Ishikawa (cell line): ENCODE data around the gene MCUB.

ENCODE experiments used
- CREB1 ChIP-seq: IDR thresholded peaks from 2 replicates; pipeline ENCODE4 v1.6.1; 2012; ENCODE audit warnings: low read depth
- RAD21 ChIP-seq: IDR thresholded peaks from 2 replicates; pipeline ENCODE4 v1.6.1; 2012; ENCODE audit warnings: low read depth
- REST ChIP-seq: IDR thresholded peaks from 2 replicates; pipeline ENCODE4 v1.6.1; 2012; ENCODE audit warnings: low read depth, mild to moderate bottlenecking
- TAF1 ChIP-seq: IDR thresholded peaks from 2 replicates; pipeline ENCODE4 v1.6.1; 2012; ENCODE audit warnings: low read depth, mild to moderate bottlenecking

DNA sequence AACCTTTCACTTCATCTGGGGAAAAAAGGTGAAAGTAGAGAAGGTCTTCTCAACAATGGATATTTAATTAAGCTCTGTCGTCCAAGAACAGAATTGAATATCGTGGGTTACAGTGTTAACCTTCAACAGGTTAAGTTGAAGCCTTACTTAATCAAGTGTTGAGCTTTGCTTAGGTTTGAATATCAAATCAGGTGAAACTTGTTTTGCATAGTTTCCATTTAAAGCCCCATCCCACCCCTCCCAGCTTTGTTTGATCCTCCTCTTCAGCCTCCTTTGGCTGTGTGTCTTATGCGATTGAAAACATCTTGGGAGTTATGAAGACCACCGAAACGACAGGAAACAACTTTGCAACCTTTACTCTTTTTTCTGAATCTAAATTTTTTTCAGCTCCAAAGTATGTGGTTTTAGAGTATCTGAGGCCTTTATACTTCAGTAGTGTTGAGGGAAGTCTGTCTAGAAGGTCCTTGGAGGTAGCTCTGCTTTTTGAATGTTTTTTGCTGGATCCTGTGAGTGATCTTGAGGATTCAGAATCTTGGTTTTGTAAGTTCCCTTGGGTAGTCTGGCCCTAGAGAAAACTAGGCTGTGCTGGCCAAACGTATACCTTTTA is 39.1 kb downstream of the MCUB start:
- TF ChIP-seq TAF1 (no peak), REST (no peak), RAD21 (no peak), CREB1 (no peak)
